Endothelial cell of umbilical vein (primary cell): ENCODE data around the gene GAK.

ENCODE experiments used
- JUN ChIP-seq: IDR thresholded peaks from 2 replicates; pipeline ENCODE4 v1.6.1; 2011; ENCODE audit warnings: borderline replicate concordance, low read depth; ENCODE audit not compliant: insufficient read length, insufficient read depth
- POLR2A ChIP-seq: IDR thresholded peaks from 2 replicates; pipeline ENCODE4 v1.6.1; 2012; ENCODE audit warnings: low read depth, mild to moderate bottlenecking, control low read depth, low read length

DNA sequence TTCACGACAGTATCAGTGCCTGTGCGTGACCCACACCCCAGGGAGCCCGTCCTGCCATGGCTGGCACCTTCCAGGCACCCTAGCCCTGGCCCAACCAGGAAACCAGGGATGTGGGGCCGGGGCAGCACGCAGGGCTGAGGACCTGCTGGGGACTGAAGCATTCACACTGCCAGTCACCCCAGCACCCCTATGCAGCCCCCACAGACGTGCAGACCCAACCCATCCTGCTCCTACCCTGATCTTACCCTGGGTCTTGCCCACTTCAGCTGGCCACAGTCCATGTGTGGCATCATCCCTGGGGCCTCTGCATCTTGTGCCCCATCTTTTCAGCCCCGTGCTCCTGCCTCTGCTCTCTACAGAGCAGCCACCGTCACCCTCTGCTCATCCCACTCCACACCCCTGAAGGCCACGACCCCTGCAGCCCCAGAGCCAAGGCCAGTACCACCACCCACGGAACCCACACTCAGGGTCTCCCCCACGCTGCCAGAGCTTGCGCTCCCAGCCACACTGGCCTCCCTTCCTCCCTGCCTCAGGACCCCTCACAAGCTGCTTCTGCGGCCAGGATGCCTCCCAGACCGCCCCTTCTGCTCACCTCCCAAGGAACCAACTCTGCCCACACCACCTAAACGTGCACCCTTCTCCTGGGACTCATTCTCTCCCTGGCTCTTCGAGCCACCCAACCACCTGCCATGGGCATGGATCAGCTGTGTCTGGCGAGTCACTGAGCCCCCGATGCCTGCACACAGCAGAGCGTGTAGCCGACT lies 25.6 kb downstream of the GAK start:
- no peak for TF ChIP-seq POLR2A
- TF ChIP-seq JUN = no peak
